ENCODE measurements around the gene GARRE1.
"Not testable (repeated sequence)": the region's sequence is repeated elsewhere in the genome, so short reads cannot be mapped to it uniquely, and the experiment has no call there.

Gene GARRE1

GRCh38 chr19:34260771-34261173, 6.4 kb downstream of the GARRE1 start:
- DNase-seq (ENCODE audit: low spot score), result no peak

DNA sequence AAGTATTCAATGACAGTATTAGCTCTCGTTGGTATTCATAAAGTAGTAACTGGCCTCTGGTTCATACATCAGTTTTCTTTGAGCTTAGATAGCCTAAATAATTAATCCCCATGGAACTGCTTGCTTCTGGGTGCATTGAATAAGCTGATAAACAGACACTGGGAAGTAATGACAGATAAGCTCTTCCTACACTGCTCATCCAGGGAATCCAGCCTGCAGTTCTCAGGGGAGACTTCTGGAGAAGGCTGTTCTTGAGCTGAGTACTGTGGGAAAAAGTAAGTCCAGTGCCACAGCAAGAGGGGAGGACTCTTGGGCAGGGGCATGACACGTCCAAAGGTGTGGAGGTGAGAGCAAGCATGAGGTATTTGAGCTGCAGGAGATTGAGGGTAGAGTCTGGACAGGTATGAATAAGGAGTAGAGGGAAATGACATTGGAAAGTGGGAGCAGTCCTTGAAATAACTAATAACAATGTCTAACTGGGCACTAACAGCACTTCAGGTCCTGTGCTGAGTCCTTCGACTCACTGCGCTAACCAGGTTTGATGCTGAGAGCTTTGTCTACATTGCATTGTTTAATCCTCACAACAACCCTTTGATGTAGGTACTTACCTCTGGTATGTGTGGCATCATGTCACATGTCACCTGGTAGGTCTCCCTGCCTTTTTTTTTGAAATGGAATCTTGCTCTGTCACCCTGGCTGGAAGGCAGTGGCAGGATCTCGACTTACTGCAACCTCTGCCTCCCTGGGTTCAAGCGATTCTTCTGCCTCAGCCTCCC, 7.2 kb downstream of the GARRE1 start:
- DNase-seq (ENCODE audit: low spot score), result no peak

DNA sequence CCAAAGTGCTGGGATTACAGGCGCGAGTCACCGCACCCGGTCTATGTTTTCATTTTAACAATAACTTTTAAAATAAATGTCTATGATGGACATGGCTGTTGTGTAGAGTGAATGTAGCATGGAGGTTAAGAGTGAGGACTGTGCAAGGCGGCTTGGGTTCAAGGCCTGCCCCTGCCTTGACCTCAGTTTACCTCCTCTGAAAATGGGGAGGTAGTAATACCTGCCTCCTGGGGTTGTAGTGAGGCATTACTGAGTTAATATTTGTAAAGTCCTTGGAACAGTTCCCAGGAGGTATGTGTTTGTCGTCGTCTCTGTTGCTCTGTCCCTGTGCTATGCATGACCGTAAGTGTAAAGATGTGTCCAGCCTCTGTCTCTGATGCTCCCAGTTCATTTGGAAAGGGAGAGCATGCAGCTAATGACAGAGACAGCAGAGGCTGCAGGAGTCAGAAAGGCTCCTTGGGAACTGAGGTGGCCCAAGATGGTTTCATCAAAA, 9.4 kb downstream of the GARRE1 start:
- DNase-seq (ENCODE audit: low spot score), result no peak

- no peak for DNase-seq (ENCODE audit: low spot score)
Observed at GRCh38 chr19:34265221-34265650, 10.9 kb downstream of the GARRE1 start.

GRCh38 chr19:34269081-34269480, 14.7 kb downstream of the GARRE1 start:
- no peak for DNase-seq (ENCODE audit: low spot score)

DNA sequence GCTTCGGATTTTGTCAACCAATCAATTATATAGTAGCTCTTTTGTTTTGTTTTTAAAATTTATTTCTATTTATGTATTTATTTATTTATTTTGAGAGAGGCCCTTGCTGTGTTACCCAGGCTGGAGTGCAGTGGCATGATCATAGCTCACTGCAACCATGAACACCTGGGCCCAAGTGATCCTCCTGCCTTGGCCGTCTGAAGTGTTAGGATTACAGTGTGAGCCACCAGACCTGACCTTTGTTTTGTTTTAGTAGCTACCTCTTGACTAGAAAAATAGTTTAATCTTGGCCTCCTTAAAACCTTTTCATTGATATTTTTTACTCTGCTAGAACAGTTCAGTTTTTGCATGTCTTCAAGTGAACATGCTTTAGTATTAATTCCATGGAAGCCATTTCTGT, 15.1 kb downstream of the GARRE1 start:
- no peak for DNase-seq (ENCODE audit: low spot score)

DNA sequence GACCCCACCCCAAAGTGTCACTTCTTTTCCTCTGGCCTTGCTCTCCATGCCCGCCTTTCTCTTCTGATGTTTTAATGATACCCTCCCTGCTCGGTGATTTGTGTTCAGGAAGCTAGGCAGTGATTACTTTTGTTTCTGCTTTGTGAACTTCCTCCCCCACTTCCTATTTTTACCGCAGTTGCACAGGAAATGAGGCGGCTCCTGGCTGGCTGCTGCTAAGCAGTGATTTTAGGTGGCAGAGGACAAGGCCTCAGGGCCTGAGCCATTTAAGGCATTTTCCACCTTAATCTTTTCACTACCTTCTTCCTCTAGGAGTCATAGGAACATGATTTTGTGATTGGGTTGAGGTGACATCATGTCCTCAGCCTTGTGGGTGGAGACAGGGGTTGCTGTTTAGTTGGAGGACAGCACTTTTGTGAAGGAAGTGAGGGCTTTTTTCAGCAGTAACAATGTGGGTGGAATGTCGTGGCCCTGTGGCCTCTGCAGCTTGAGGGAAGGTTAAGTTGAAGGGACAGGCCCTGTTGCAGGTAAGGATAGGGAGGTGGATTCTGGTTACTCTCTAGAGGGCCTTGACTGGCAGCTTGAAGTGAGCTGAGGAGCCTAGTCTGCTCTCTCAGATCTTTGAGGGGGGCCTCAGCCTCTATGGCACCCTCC, 15.7 kb downstream of the GARRE1 start:
- DNase-seq (ENCODE audit: low spot score), result no peak

DNA sequence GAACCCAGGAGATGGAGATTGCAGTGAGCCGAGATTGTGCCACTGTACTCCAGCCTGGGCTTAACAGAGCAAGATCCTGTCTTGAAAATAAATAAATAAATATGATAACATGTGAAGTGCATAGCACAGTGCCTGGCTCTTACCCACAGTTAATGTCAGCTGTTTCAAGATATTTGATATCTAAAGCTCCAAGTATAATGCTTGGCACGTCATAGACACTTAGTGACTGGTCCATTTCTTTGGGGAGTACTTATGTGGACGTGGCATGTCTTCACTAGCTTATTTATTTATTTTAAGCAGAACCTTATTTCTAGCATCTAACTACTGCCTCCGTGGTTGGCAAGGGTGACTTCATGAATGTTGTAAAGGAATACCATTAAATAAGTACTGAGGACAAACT, 18.8 kb downstream of the GARRE1 start:
- DNase-seq (ENCODE audit: low spot score), result no peak

GRCh38 chr19:34274284-34274826, 20.0 kb downstream of the GARRE1 start:
- DNase-seq (ENCODE audit: low spot score), result no peak

- no peak for DNase-seq (ENCODE audit: low spot score)
Observed at GRCh38 chr19:34274827-34275625, 20.7 kb downstream of the GARRE1 start.

DNA sequence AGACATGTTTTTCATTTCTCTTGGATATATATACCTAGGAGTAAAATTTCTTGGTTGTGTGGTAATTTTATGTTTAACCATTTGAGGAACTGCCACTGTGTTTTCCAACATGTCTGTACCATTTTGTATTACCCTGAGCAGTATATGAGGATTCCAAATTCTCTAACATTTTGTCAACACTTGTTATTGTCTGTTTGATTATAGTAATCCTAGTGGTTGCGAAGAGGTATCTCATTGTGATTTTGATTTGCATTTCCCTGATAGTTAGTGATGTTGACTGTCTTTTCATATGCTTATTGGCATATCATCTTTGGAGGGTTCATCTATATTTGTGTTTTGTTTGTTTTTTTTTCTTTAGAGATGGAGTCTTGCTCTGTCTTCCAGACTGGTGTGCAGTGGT, 21.4 kb downstream of the GARRE1 start:
- DNase-seq (ENCODE audit: low spot score), result no peak

GRCh38 chr19:34276614-34277013, 22.3 kb downstream of the GARRE1 start:
- no peak for DNase-seq (ENCODE audit: low spot score)

DNA sequence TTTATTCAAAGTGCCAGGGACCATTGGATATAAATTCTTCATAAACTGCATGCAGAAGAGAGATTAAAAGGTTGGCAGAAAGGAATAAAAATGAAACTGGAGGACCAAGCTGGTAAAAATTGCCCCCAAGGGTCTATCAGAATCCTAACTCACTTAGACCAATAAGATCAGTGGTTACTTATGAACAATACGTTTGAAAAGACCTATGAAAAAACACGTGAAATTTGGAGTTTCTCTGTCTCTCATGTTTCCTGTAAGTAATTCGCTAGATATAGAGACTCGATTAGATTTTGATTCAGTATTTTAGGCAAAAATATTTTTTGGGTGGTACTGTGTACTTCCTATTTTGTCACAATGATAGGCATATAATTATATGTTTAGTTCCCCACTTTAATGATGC, 22.9 kb downstream of the GARRE1 start:
- no peak for DNase-seq (ENCODE audit: low spot score)

DNA sequence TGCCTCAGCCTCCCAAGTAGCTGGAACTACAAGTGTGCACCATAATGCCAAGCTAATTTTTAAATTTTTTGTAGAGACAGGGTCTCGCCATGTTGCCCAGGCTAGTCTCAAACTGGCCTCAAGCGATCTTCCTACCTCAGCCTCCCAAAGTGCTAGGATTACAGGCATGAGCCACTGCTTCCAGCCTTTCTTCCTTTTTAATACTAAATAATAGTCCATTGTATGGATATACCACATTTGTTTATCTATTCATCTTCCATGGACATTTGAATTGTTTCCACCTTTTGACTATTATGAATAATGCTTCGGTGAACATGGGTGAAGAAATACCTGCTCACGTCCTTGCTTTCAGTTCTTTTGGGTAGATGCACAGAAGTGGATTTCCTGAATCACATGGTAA, 24.4 kb downstream of the GARRE1 start:
- no peak for DNase-seq (ENCODE audit: low spot score)

- DNase-seq (ENCODE audit: low spot score), result not testable (repeated sequence)
Observed at GRCh38 chr19:34281444-34281843, 27.1 kb downstream of the GARRE1 start.

- DNase-seq (ENCODE audit: low spot score), result no peak
Observed at GRCh38 chr19:34282611-34283519, 28.5 kb downstream of the GARRE1 start.

DNA sequence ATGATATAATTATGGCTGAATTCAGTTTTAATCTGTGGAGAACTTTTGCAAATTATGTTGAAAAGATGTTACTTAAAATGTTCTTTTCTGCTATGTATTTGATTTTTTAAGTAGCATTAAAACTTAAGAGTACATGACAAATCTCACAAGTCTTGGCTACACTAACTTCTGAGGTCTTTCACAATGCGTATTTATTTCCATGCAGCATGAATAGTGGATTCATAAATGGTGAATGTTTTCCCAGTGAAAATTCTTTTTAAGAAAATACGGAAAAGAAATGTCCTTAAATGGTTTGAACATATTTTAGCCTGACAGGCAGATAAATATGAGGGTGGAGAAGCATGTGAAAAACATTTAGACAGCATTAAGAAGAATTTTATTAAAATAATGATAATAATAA, 30.2 kb downstream of the GARRE1 start:
- DNase-seq (ENCODE audit: low spot score), result no peak

GRCh38 chr19:34287662-34288140, 33.3 kb downstream of the GARRE1 start:
- DNase-seq (ENCODE audit: low spot score), result no peak

GRCh38 chr19:34288381-34288780, 34.0 kb downstream of the GARRE1 start:
- no peak for DNase-seq (ENCODE audit: low spot score)

- no peak for DNase-seq (ENCODE audit: low spot score)
Observed at GRCh38 chr19:34291235-34291634, 36.9 kb downstream of the GARRE1 start.

DNA sequence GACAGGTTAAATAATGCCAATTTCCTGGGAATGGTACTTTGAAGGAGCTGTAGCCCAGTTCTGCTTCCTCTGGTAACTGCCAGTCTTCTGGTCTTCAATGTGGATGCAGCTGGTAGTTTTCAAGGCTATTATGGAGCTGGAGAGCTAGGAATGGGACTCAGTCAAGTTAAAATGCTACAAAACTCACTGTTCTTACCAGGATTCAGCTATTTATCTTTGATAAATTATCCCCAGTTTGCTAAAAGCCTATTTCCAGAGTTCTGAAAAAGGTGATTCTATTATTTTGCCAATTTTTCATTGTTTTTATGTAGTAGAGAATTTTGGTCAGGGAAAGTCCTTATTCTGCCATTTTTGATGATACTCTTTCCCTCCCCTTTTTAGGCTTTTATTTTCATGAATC, 40.7 kb downstream of the GARRE1 start:
- no peak for DNase-seq (ENCODE audit: low spot score)
